CD14-positive monocyte (primary cell): ENCODE data around the gene PRIMPOL. TPM values are rescaled to one million over a fixed set of nuclear protein-coding genes. Genes with fewer than 3 reads are reported as not detected.

ENCODE experiments used
- DNase-seq, 3 donors: peaks; one replicate each; pipeline ENCODE4 v3.0.0-alpha.2; 2011 to 2022
- H2AFZ ChIP-seq: 2 replicates; pipeline ENCODE4 v1.6.0; 2012; ENCODE audit warnings: mild to moderate bottlenecking, low read depth, low read length, inconsistent platforms; ENCODE audit not compliant: insufficient read depth, poor library complexity, severe bottlenecking
- H3K27ac ChIP-seq, 2 donors: 1 replicate in 1 of 2; 2 replicates in 1 of 2; pipeline ENCODE4 v1.5.1; 2012 to 2013; ENCODE audit warnings: low read length in 2 of 2, control low read depth in 1 of 2, inconsistent platforms in 1 of 2, low read depth in 1 of 2, mild to moderate bottlenecking in 1 of 2
- H3K27me3 ChIP-seq, 2 donors: one replicate each; pipeline versions ENCODE4 v1.6.0 to v1.6.1; 2011 to 2013; ENCODE audit warnings: low read length in 2 of 2; ENCODE audit not compliant: control insufficient read depth in 2 of 2, insufficient read depth in 2 of 2
- H3K36me3 ChIP-seq, 2 donors: replicated peaks in 1 of 2; 1 replicate in 1 of 2; 2 replicates in 1 of 2; pipeline versions ENCODE4 v1.5.1 to v1.6.1; 2012 to 2013; ENCODE audit warnings: low read length in 2 of 2, control low read depth in 1 of 2, inconsistent platforms in 1 of 2, mild to moderate bottlenecking in 1 of 2; ENCODE audit not compliant: insufficient read depth in 2 of 2, control insufficient read depth in 1 of 2
- H3K4me1 ChIP-seq, 2 donors: 1 replicate in 1 of 2; 2 replicates in 1 of 2; pipeline versions ENCODE4 v1.5.1 to v1.6.1; 2012 to 2013; ENCODE audit warnings: low read length in 2 of 2, control low read depth in 1 of 2, inconsistent platforms in 1 of 2, mild to moderate bottlenecking in 1 of 2, moderate library complexity in 1 of 2; ENCODE audit not compliant: insufficient read depth in 2 of 2, control insufficient read depth in 1 of 2
- H3K4me2 ChIP-seq: replicated peaks from 2 replicates; pipeline ENCODE3; 2012; ENCODE audit warnings: low read length, moderate library complexity, mild to moderate bottlenecking; ENCODE audit not compliant: poor library complexity, severe bottlenecking; ENCODE audit errors: extremely low read depth
- H3K4me3 ChIP-seq, 3 experiments: fragments of 200-600 bp in 1 of 3; sonication (generic) in 1 of 3; replicated peaks in 1 of 3; 1 replicate in 2 of 3; 2 replicates in 1 of 3; pipeline ENCODE4 v1.5.1; 2011 to 2013; ENCODE audit warnings: low read length in 3 of 3, mild to moderate bottlenecking in 3 of 3, control low read depth in 2 of 3, low read depth in 2 of 3, inconsistent platforms in 1 of 3, moderate library complexity in 1 of 3
- H3K79me2 ChIP-seq: 2 replicates; pipeline ENCODE4 v1.6.0; 2012; ENCODE audit warnings: mild to moderate bottlenecking, control low read depth, inconsistent platforms, low read length, moderate library complexity; ENCODE audit not compliant: insufficient read depth
- H3K9ac ChIP-seq: 2 replicates; pipeline ENCODE4 v1.6.0; 2017; ENCODE audit warnings: low read length, mild to moderate bottlenecking; ENCODE audit not compliant: insufficient read depth, poor library complexity, severe bottlenecking
- H3K9me3 ChIP-seq, 2 donors: replicated peaks in 1 of 2; 1 replicate in 1 of 2; 2 replicates in 1 of 2; pipeline versions ENCODE4 v1.5.1 to v1.6.1; 2012 to 2013; ENCODE audit warnings: low read length in 2 of 2, control low read depth in 1 of 2; ENCODE audit not compliant: control insufficient read depth in 1 of 2, insufficient read depth in 1 of 2
- H4K20me1 ChIP-seq: 2 replicates; pipeline ENCODE4 v1.6.0; 2012; ENCODE audit warnings: mild to moderate bottlenecking, low read length, control low read depth, moderate library complexity; ENCODE audit not compliant: insufficient read depth
- H3K27ac Mint-ChIP-seq, 7 donors: one replicate each; pipeline ENCODE4 v1.8.0; 2020; ENCODE audit warnings: mild to moderate bottlenecking in 7 of 7, mixed read lengths in 7 of 7, moderate library complexity in 6 of 7, inconsistent platforms in 2 of 7
- H3K27me3 Mint-ChIP-seq, 3 donors: one replicate each; pipeline ENCODE4 v1.8.0; 2021 to 2022; ENCODE audit warnings: low read depth in 3 of 3, mild to moderate bottlenecking in 3 of 3, mixed read lengths in 3 of 3, moderate library complexity in 3 of 3, inconsistent platforms in 1 of 3
- H3K36me3 Mint-ChIP-seq, 2 donors: one replicate each; pipeline ENCODE4 v1.8.0; 2020; ENCODE audit warnings: mixed read lengths in 2 of 2, inconsistent platforms in 1 of 2, mild to moderate bottlenecking in 1 of 2
- H3K4me1 Mint-ChIP-seq: one replicate; pipeline ENCODE4 v1.8.0; 2020; ENCODE audit warnings: mild to moderate bottlenecking, mixed read lengths
- H3K4me3 Mint-ChIP-seq, 2 donors: one replicate each; pipeline ENCODE4 v1.8.0; 2020; ENCODE audit warnings: mild to moderate bottlenecking in 2 of 2, mixed read lengths in 2 of 2, moderate library complexity in 1 of 2
- H3K9me3 Mint-ChIP-seq, 7 donors: one replicate each; pipeline ENCODE4 v1.8.0; 2020 to 2022; ENCODE audit warnings: mixed read lengths in 7 of 7, mild to moderate bottlenecking in 6 of 7, moderate library complexity in 6 of 7, inconsistent platforms in 2 of 7
- WGBS: methylation state at CpG from one replicate; pipeline ENCODE4 v1.1.5; 2013; ENCODE audit warnings: missing lambda C conversion rate; ENCODE audit not compliant: insufficient coverage; 5-methylcytosine and 5-hydroxymethylcytosine counted together
- intact Hi-C, 2 donors: fragments of 100-400 bp; cut with micrococcal nuclease; formaldehyde crosslinking; loops; one replicate each; pipeline versions ENCODE4 v1.15.0 to v1.15.1; 2023
- polyA plus RNA-seq, 3 donors: library from polyadenylated mRNA; depleted of rRNA in 1 of 3; unstranded in 2 of 3; stranded (reverse) in 1 of 3; fragments of 300-500 nt in 2 of 3; fragments of >200 nt in 1 of 3; fragmentation: Illumina TruSeq in 2 of 3; gene quantifications; 1 replicate in 2 of 3; 2 replicates in 1 of 3; pipeline ENCODE4 v1.2.3, GENCODE V29; 2012 to 2021
- TF ChIP-seq, protein P1 (sequence below): fragments of 200-600 bp; IDR thresholded peaks from one replicate; pipeline ENCODE4 v1.8.0; 2022; ENCODE audit warnings: antibody characterized with exemption, mild to moderate bottlenecking

PRIMPOL gene
- polyA plus RNA-seq, 3 donors, result 7.0 to 10.5 (median 10.0) TPM

DNA sequence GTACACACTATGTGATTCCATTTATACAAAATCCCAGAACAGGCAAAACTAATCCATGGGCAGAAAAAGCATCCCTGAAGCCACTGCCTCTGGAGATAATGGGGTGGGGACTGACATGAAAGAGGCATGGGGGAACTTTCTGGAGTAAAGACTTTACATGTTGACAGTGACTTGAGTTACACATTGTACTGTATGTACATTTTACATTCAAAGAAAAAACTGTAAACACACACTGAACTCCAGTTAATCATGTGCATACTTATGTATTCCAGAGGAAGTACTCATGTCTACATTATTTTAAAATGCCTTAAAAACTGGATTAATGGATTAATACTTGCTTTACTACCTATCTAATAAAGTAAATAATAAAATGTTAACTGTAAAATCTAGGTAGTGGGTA is 62.8 kb downstream of the PRIMPOL start:
- H3K36me3 Mint-ChIP-seq, result peaks cover 32 to 55% of the 10 kb centered on the region in 2 donors
- no peak for DNase-seq
- intact Hi-C loops, result no loop called here
- no peaks in the 10 kb centered on the region for H3K27me3 Mint-ChIP-seq
- no peak overlapping the region for H3K27ac ChIP-seq
- peak overlapping the region in 1 of 7 donors; percentile 8 for H3K27ac Mint-ChIP-seq
- H3K4me2 ChIP-seq, result no peak overlapping the region
- H3K4me3 Mint-ChIP-seq, result no peak overlapping the region
- peaks cover 0 to 2% (median 0%) of the 10 kb centered on the region in 7 donors for H3K9me3 Mint-ChIP-seq
- H3K36me3 ChIP-seq, result peaks cover 19 to 39% of the 10 kb centered on the region in 2 donors
- no peaks in the 10 kb centered on the region for H3K4me1 Mint-ChIP-seq
- peaks cover 22% of the 10 kb centered on the region for H3K79me2 ChIP-seq
- H3K4me3 ChIP-seq, result no peak overlapping the region
- no peak overlapping the region for H3K9ac ChIP-seq
- H3K4me1 ChIP-seq, result no peaks in the 10 kb centered on the region
- no peaks in the 10 kb centered on the region for H3K9me3 ChIP-seq
- no peaks in the 10 kb centered on the region for H3K27me3 ChIP-seq
- TF ChIP-seq, protein P1, sequence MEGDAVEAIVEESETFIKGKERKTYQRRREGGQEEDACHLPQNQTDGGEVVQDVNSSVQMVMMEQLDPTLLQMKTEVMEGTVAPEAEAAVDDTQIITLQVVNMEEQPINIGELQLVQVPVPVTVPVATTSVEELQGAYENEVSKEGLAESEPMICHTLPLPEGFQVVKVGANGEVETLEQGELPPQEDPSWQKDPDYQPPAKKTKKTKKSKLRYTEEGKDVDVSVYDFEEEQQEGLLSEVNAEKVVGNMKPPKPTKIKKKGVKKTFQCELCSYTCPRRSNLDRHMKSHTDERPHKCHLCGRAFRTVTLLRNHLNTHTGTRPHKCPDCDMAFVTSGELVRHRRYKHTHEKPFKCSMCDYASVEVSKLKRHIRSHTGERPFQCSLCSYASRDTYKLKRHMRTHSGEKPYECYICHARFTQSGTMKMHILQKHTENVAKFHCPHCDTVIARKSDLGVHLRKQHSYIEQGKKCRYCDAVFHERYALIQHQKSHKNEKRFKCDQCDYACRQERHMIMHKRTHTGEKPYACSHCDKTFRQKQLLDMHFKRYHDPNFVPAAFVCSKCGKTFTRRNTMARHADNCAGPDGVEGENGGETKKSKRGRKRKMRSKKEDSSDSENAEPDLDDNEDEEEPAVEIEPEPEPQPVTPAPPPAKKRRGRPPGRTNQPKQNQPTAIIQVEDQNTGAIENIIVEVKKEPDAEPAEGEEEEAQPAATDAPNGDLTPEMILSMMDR, result no peak
- no peaks in the 10 kb centered on the region for H4K20me1 ChIP-seq
- no peak overlapping the region for H2AFZ ChIP-seq

DNA sequence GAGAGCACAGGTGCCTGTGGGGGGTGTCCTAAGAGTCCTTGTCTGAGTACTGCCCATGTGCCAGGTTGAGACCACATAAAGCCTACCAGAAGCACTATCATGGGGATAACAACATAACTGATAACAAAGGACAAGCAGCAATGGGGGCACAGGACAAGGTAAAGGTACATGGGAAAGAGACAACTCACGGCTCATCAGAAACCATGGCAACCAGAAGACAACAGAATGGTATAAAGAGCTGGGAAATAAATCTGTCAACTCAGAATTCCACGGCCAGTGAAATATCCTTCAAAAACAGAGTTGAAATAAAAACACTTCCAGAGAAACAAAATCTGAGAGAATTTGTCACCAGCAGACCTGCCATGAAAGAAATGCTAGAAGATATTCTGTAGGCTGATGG is 64.3 kb downstream of the PRIMPOL start:
- no peaks in the 10 kb centered on the region for H3K27me3 ChIP-seq
- no peak overlapping the region for H3K4me2 ChIP-seq
- Mint-ChIP-seq H3K9me3 (peaks cover 0 to 2% (median 0%) of the 10 kb centered on the region in 7 donors), H3K27me3 (no peaks in the 10 kb centered on the region), H3K4me3 (no peak overlapping the region), H3K36me3 (peaks cover 32 to 57% of the 10 kb centered on the region in 2 donors), H3K27ac (peak overlapping the region in 1 of 7 donors; percentile 22), H3K4me1 (no peaks in the 10 kb centered on the region)
- no peak overlapping the region for H2AFZ ChIP-seq
- no peak for DNase-seq
- H3K27ac ChIP-seq, result peak overlapping the region in 1 of 2 donors; percentile 44
- H3K36me3 ChIP-seq, result peaks cover 19 to 48% of the 10 kb centered on the region in 2 donors
- no peaks in the 10 kb centered on the region for H3K9me3 ChIP-seq
- no peaks in the 10 kb centered on the region for H4K20me1 ChIP-seq
- no peak overlapping the region for H3K4me3 ChIP-seq
- no peaks in the 10 kb centered on the region for H3K4me1 ChIP-seq
- TF ChIP-seq, protein P1, result no peak
- H3K9ac ChIP-seq, result no peak overlapping the region
- H3K79me2 ChIP-seq, result peaks cover 29% of the 10 kb centered on the region
- intact Hi-C loops, result no loop called here
- 100% methylated on average over 1 of the region's 2 CpGs for WGBS
